ENCODE data around the gene PTRHD1.

GRCh38 chr2:24788816-24789215 is 4.4 kb downstream of the PTRHD1 start:
- no peak for TF ChIP-seq EZH2 (IDR thresholded peaks at IDR 0.05; ENCODE audit: low read length, missing control alignments)
- TF ChIP-seq, protein P1, sequence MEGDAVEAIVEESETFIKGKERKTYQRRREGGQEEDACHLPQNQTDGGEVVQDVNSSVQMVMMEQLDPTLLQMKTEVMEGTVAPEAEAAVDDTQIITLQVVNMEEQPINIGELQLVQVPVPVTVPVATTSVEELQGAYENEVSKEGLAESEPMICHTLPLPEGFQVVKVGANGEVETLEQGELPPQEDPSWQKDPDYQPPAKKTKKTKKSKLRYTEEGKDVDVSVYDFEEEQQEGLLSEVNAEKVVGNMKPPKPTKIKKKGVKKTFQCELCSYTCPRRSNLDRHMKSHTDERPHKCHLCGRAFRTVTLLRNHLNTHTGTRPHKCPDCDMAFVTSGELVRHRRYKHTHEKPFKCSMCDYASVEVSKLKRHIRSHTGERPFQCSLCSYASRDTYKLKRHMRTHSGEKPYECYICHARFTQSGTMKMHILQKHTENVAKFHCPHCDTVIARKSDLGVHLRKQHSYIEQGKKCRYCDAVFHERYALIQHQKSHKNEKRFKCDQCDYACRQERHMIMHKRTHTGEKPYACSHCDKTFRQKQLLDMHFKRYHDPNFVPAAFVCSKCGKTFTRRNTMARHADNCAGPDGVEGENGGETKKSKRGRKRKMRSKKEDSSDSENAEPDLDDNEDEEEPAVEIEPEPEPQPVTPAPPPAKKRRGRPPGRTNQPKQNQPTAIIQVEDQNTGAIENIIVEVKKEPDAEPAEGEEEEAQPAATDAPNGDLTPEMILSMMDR (conservative IDR thresholded peaks at IDR 0.05 in 1 of 2, IDR thresholded peaks at IDR 0.05 in 1 of 2; ENCODE audit: low read depth in 1 of 2, low read length in 2 of 2), result no peak
